ENCODE measurements around the gene LCE2A.

LCE2A gene

DNA sequence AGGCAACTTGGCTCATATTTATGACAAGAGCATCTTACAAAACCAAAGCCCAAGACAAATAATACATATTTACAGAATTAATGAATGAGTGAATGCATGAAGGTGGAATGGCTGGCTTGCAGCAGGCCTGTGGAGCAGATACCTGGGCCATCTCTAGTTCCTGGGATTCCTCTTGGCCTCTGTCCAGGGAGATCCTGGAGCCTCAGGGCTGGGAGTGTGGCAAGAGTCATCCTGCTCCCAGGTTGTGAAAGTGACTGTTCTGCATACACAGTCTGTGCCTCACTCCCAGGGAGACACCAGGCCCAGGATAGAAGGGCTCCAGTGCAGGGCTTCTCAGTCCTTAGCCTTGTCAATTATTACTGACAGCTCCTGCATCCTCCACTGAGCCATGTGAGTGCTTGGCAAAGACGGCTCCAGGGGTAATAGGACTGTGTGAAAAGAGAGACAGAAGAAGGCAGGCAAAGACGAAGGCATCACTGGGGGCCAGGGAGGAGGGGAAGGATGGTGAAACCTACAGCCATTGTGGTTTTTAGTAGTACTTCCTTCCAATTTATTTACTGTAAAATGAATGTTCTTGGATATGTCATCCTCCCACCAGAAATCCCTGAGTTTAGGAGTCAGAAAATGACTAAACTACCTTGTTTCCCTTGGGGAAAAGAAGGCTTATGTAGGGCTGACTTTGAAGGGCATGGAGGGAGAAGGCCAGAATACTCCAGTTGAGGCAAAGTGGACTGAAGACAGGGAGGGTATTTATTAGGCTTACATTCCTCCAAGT is 45.4 kb downstream of the LCE2A start:
- H3K4me1 ChIP-seq: no peaks in the 10 kb centered on the region

GRCh38 chr1:152745289-152745704 is 47.2 kb downstream of the LCE2A start:
- no peaks in the 10 kb centered on the region for H3K4me1 ChIP-seq
- H3K27me3 ChIP-seq: no peaks in the 10 kb centered on the region
- no peak overlapping the region for H3K4me3 ChIP-seq
- H3K9me3 ChIP-seq: no peaks in the 10 kb centered on the region
- H3K36me3 ChIP-seq: no peaks in the 10 kb centered on the region
- no peak for TF ChIP-seq CTCF (IDR thresholded peaks at IDR 0.05)
- DNase-seq: no peak
- intact Hi-C loops (cut with DNase I; ENCODE audit: low total_unique reads): no loop called here
- H3K27ac ChIP-seq: no peak overlapping the region

More for the DNA sequence above, 45.4 kb downstream of the LCE2A start:
- no peak overlapping the region for H3K4me3 ChIP-seq
- TF ChIP-seq CTCF (IDR thresholded peaks at IDR 0.05): no peak
- no peaks in the 10 kb centered on the region for H3K27me3 ChIP-seq
- no peak for DNase-seq
- H3K27ac ChIP-seq: no peak overlapping the region
- no peaks in the 10 kb centered on the region for H3K36me3 ChIP-seq
- intact Hi-C loops (cut with DNase I; ENCODE audit: low total_unique reads): no loop called here
- no peaks in the 10 kb centered on the region for H3K9me3 ChIP-seq

GRCh38 chr1:152745765-152746444 is 47.8 kb downstream of the LCE2A start:
- no peaks in the 10 kb centered on the region for H3K36me3 ChIP-seq
- no peaks in the 10 kb centered on the region for H3K9me3 ChIP-seq
- no peaks in the 10 kb centered on the region for H3K4me1 ChIP-seq
- no peak overlapping the region for H3K27ac ChIP-seq
- intact Hi-C loops (cut with DNase I; ENCODE audit: low total_unique reads): no loop called here
- DNase-seq: no peak
- no peak for TF ChIP-seq CTCF (IDR thresholded peaks at IDR 0.05)
- no peaks in the 10 kb centered on the region for H3K27me3 ChIP-seq
- no peak overlapping the region for H3K4me3 ChIP-seq

DNA sequence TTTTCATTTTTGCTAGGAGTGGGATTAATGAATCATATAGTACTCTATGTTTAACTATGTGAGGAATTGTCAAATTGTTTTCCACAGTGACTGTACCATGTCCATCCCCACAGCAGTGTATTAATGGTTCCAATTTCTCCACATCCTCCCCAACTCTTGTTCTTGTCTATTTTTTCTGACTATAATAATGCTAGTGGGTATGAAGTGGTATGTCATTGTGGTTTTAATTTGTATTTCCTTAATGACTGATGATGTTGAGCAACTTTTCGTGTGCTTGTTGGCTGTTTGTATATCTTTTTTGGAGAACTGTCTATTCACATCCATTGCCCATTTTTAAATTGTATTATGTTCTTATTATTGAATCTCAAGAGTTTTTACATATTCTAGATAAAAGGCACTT is 49.7 kb downstream of the LCE2A start:
- H3K4me1 ChIP-seq: no peaks in the 10 kb centered on the region
- intact Hi-C loops (cut with DNase I; ENCODE audit: low total_unique reads): no loop called here
- H3K4me3 ChIP-seq: no peak overlapping the region
- H3K27me3 ChIP-seq: no peaks in the 10 kb centered on the region
- no peak for TF ChIP-seq CTCF (IDR thresholded peaks at IDR 0.05)
- no peaks in the 10 kb centered on the region for H3K36me3 ChIP-seq
- H3K9me3 ChIP-seq: no peaks in the 10 kb centered on the region
- H3K27ac ChIP-seq: no peak overlapping the region
- no peak for DNase-seq

Measured in tibial artery (tissue), 4 donors.